ENCODE data around the gene ARHGEF12. TPM values are rescaled to one million over a fixed set of nuclear protein-coding genes. Genes with fewer than 3 reads are reported as not detected.

ARHGEF12 gene
- total and polyA plus RNA-seq, 7 experiments from 2014 or later = 0.38 to 13.1 (median 2.7) TPM

- peaks cover 0 to 7% of the 10 kb centered on the region in 2 donors for H3K27me3 ChIP-seq (ENCODE audit: control insufficient read depth in 2 of 2, insufficient read depth in 2 of 2, low read length in 2 of 2)
- no peak overlapping the region for H3K4me3 ChIP-seq (ENCODE audit: low read length)
- intact Hi-C loops (cut with micrococcal nuclease) = loop anchor here (5.0 kb wide), 2 partner anchors 176 to 1994 kb away; partner anchors contain the start of gene ARHGEF12 (in 1 of the 2)
- H3K36me3 ChIP-seq (ENCODE audit: control insufficient read depth in 2 of 3, insufficient read depth in 3 of 3, low read length in 3 of 3) = no peaks in the 10 kb centered on the region
- Mint-ChIP-seq H3K4me3 (peak overlapping the region in 9 of 10 donors; percentile 29 to 65 (median 56)), H3K36me3 (no peaks in the 10 kb centered on the region), H3K27ac (no peak overlapping the region), H3K4me1 (peaks cover 0 to 12% (median 3%) of the 10 kb centered on the region in 7 donors), H3K27me3 (peaks cover 60 to 82% (median 73%) of the 10 kb centered on the region in 5 donors), H3K9me3 (peaks cover 0 to 4% (median 0%) of the 10 kb centered on the region in 11 donors)
- ATAC-seq (no peak), DNase-seq (no peak)
- no peaks in the 10 kb centered on the region for H3K9me3 ChIP-seq (ENCODE audit: control insufficient read depth in 2 of 3, low read length in 3 of 3)
- H3K27ac ChIP-seq (ENCODE audit: low read depth, low read length) = no peak overlapping the region
- no peaks in the 10 kb centered on the region for H3K4me1 ChIP-seq (ENCODE audit: control insufficient read depth in 2 of 2, insufficient read depth in 2 of 2, low read length in 2 of 2)
- ChIA-PET CTCF (interaction anchor here (0.7 kb wide), 1 partner anchor 23 kb away, joined by 3 read pairs; no protein-coding TSS in a partner anchor), POLR2A (no interaction called here)
These were observed 176.7 kb downstream of the ARHGEF12 start for GRCh38 chr11:120512739-120513435.

- Mint-ChIP-seq H3K36me3 (no peaks in the 10 kb centered on the region), H3K27ac (peak overlapping the region in 1 of 9 donors; percentile 18), H3K27me3 (peaks cover 54 to 77% (median 69%) of the 10 kb centered on the region in 5 donors), H3K4me1 (peaks cover 0 to 12% (median 3%) of the 10 kb centered on the region in 7 donors), H3K9me3 (peaks cover 0 to 1% (median 0%) of the 10 kb centered on the region in 11 donors), H3K4me3 (peak overlapping the region in 6 of 10 donors; percentile 39 to 68 (median 57))
- no peaks in the 10 kb centered on the region for H3K4me1 ChIP-seq (ENCODE audit: control insufficient read depth in 2 of 2, insufficient read depth in 2 of 2, low read length in 2 of 2)
- H3K27ac ChIP-seq (ENCODE audit: low read depth, low read length) = no peak overlapping the region
- no peak for ATAC-seq
- POLR2A ChIA-PET = no interaction called here
- H3K4me3 ChIP-seq (ENCODE audit: low read length) = no peak overlapping the region
- intact Hi-C loops (cut with micrococcal nuclease) = loop anchor here (5.0 kb wide), 2 partner anchors 176 to 1994 kb away; partner anchors contain the start of gene ARHGEF12 (in 1 of the 2)
- no peaks in the 10 kb centered on the region for H3K36me3 ChIP-seq (ENCODE audit: control insufficient read depth in 2 of 3, insufficient read depth in 3 of 3, low read length in 3 of 3)
- CTCF ChIA-PET = interaction anchor here (0.7 kb wide), 1 partner anchor 22 kb away, joined by 3 read pairs; no protein-coding TSS in a partner anchor
- peaks cover 0 to 7% of the 10 kb centered on the region in 2 donors for H3K27me3 ChIP-seq (ENCODE audit: control insufficient read depth in 2 of 2, insufficient read depth in 2 of 2, low read length in 2 of 2)
- H3K9me3 ChIP-seq (ENCODE audit: control insufficient read depth in 2 of 3, low read length in 3 of 3) = no peaks in the 10 kb centered on the region
- no peak for DNase-seq
These were observed 177.5 kb downstream of the ARHGEF12 start for GRCh38 chr11:120513436-120514315.

GRCh38 chr11:120514541-120515121 is 178.4 kb downstream of the ARHGEF12 start:
- H3K4me1 ChIP-seq (ENCODE audit: control insufficient read depth in 2 of 2, insufficient read depth in 2 of 2, low read length in 2 of 2) = no peaks in the 10 kb centered on the region
- H3K36me3 ChIP-seq (ENCODE audit: control insufficient read depth in 2 of 3, insufficient read depth in 3 of 3, low read length in 3 of 3) = no peaks in the 10 kb centered on the region
- no peaks in the 10 kb centered on the region for H3K9me3 ChIP-seq (ENCODE audit: control insufficient read depth in 2 of 3, low read length in 3 of 3)
- peaks cover 0 to 12% (median 3%) of the 10 kb centered on the region in 7 donors for H3K4me1 Mint-ChIP-seq
- ChIA-PET POLR2A (no interaction called here), CTCF (no interaction called here)
- H3K4me3 Mint-ChIP-seq = no peak overlapping the region
- no peaks in the 10 kb centered on the region for H3K36me3 Mint-ChIP-seq
- ATAC-seq = no peak
- H3K27me3 ChIP-seq (ENCODE audit: control insufficient read depth in 2 of 2, insufficient read depth in 2 of 2, low read length in 2 of 2) = peaks cover 0 to 7% of the 10 kb centered on the region in 2 donors
- H3K27me3 Mint-ChIP-seq = peaks cover 49 to 69% (median 61%) of the 10 kb centered on the region in 5 donors
- intact Hi-C loops (cut with micrococcal nuclease) = loop anchor here (5.0 kb wide), 2 partner anchors 177 to 1993 kb away; partner anchors contain the start of gene ARHGEF12 (in 1 of the 2)
- no peak for DNase-seq
- H3K27ac ChIP-seq (ENCODE audit: low read depth, low read length) = no peak overlapping the region
- H3K4me3 ChIP-seq (ENCODE audit: low read length) = no peak overlapping the region
- H3K9me3 Mint-ChIP-seq = peaks cover 0 to 1% (median 0%) of the 10 kb centered on the region in 11 donors
- H3K27ac Mint-ChIP-seq = no peak overlapping the region

GRCh38 chr11:120515186-120515723 is 179.0 kb downstream of the ARHGEF12 start:
- no peaks in the 10 kb centered on the region for H3K36me3 Mint-ChIP-seq
- Histone ChIP-seq H3K9me3 (ENCODE audit: control insufficient read depth in 2 of 3, low read length in 3 of 3) (no peaks in the 10 kb centered on the region), H3K27me3 (ENCODE audit: control insufficient read depth in 2 of 2, insufficient read depth in 2 of 2, low read length in 2 of 2) (peaks cover 0 to 4% of the 10 kb centered on the region in 2 donors), H3K27ac (ENCODE audit: low read depth, low read length) (no peak overlapping the region), H3K4me3 (ENCODE audit: low read length) (no peak overlapping the region), H3K4me1 (ENCODE audit: control insufficient read depth in 2 of 2, insufficient read depth in 2 of 2, low read length in 2 of 2) (no peaks in the 10 kb centered on the region), H3K36me3 (ENCODE audit: control insufficient read depth in 2 of 3, insufficient read depth in 3 of 3, low read length in 3 of 3) (no peaks in the 10 kb centered on the region)
- peaks cover 43 to 67% (median 58%) of the 10 kb centered on the region in 5 donors for H3K27me3 Mint-ChIP-seq
- H3K4me1 Mint-ChIP-seq = peaks cover 0 to 12% (median 3%) of the 10 kb centered on the region in 7 donors
- CTCF ChIA-PET = no interaction called here
- intact Hi-C loops (cut with micrococcal nuclease) = no loop called here
- H3K4me3 Mint-ChIP-seq = no peak overlapping the region
- ATAC-seq (no peak), DNase-seq (no peak)
- H3K27ac Mint-ChIP-seq = no peak overlapping the region
- peaks cover 0 to 3% (median 0%) of the 10 kb centered on the region in 11 donors for H3K9me3 Mint-ChIP-seq
- POLR2A ChIA-PET = no interaction called here

GRCh38 chr11:120516461-120517389 is 180.5 kb downstream of the ARHGEF12 start:
- POLR2A ChIA-PET = no interaction called here
- no peak overlapping the region for H3K4me3 ChIP-seq (ENCODE audit: low read length)
- intact Hi-C loops (cut with micrococcal nuclease) = no loop called here

More at GRCh38 chr11:120516461-120517389, 180.5 kb downstream of the ARHGEF12 start:
- no peaks in the 10 kb centered on the region for H3K27me3 ChIP-seq (ENCODE audit: control insufficient read depth in 2 of 2, insufficient read depth in 2 of 2, low read length in 2 of 2)
- DNase-seq (no peak), ATAC-seq (no peak)
- no peak overlapping the region for H3K27ac ChIP-seq (ENCODE audit: low read depth, low read length)
- no peaks in the 10 kb centered on the region for H3K36me3 Mint-ChIP-seq
- CTCF ChIA-PET = no interaction called here
- peaks cover 0 to 9% (median 0%) of the 10 kb centered on the region in 7 donors for H3K4me1 Mint-ChIP-seq
- peaks cover 0 to 3% (median 0%) of the 10 kb centered on the region in 11 donors for H3K9me3 Mint-ChIP-seq
- H3K9me3 ChIP-seq (ENCODE audit: control insufficient read depth in 2 of 3, low read length in 3 of 3) = no peaks in the 10 kb centered on the region
- H3K27ac Mint-ChIP-seq = no peak overlapping the region
- H3K36me3 ChIP-seq (ENCODE audit: control insufficient read depth in 2 of 3, insufficient read depth in 3 of 3, low read length in 3 of 3) = no peaks in the 10 kb centered on the region
- H3K27me3 Mint-ChIP-seq = peaks cover 33 to 63% (median 50%) of the 10 kb centered on the region in 5 donors
- no peak overlapping the region for H3K4me3 Mint-ChIP-seq
- H3K4me1 ChIP-seq (ENCODE audit: control insufficient read depth in 2 of 2, insufficient read depth in 2 of 2, low read length in 2 of 2) = no peaks in the 10 kb centered on the region

Measured in naive thymus-derived CD4-positive, alpha-beta T cell (primary cell).